ENCODE measurements around the gene EPHA10. TPM values are rescaled to one million over a fixed set of nuclear protein-coding genes. Genes with fewer than 3 reads are reported as not detected.

EPHA10 gene
- total RNA-seq, 2 donors from 2014 or later, result 0.42 TPM; not detected in 1

GRCh38 chr1:37677143-37677439, 87.8 kb downstream of the EPHA10 start:
- no peak overlapping the region for H3K4me3 Mint-ChIP-seq
- no peak overlapping the region for H3K9ac ChIP-seq (ENCODE audit: extremely low read depth, low read length, poor library complexity, severe bottlenecking)
- H3K9me3 ChIP-seq (ENCODE audit: control insufficient read depth, low read length), result no peaks in the 10 kb centered on the region
- H3K36me3 ChIP-seq (ENCODE audit: control insufficient read depth, insufficient read depth, low read length), result peaks cover 14% of the 10 kb centered on the region
- no peak overlapping the region for H3K27ac Mint-ChIP-seq
- no peaks in the 10 kb centered on the region for H3K9me3 Mint-ChIP-seq
- peaks cover 1% of the 10 kb centered on the region for H3K36me3 Mint-ChIP-seq (ENCODE audit: low read depth)
- H3K4me1 ChIP-seq (ENCODE audit: control insufficient read depth, insufficient read depth, low read length), result no peaks in the 10 kb centered on the region
- H3K27me3 ChIP-seq (ENCODE audit: control insufficient read depth, insufficient read depth, low read length, poor library complexity, severe bottlenecking), result peaks cover 67% of the 10 kb centered on the region
- TF ChIP-seq CTCF (conservative IDR thresholded peaks at IDR 0.05), result no peak
- 67 to 69% methylated on average over 2 to 4 of the region's 4 CpGs for WGBS, 2 experiments (ENCODE audit: insufficient coverage in 1 of 2, insufficient read length in 1 of 2)
- no peak overlapping the region for H3K4me3 ChIP-seq (ENCODE audit: low read length)
- no peaks in the 10 kb centered on the region for H3K4me1 Mint-ChIP-seq
- H3K27ac ChIP-seq (ENCODE audit: low read depth, low read length), result no peak overlapping the region
- H3K27me3 Mint-ChIP-seq (ENCODE audit: insufficient read depth), result peaks cover 32% of the 10 kb centered on the region
- no peak for DNase-seq

- 78 to 80% methylated on average over 8 to 14 of the region's 14 CpGs for WGBS, 2 experiments (ENCODE audit: insufficient coverage in 1 of 2, insufficient read length in 1 of 2)
- H3K4me3 ChIP-seq (ENCODE audit: low read length), result no peak overlapping the region
- Mint-ChIP-seq H3K9me3 (no peaks in the 10 kb centered on the region), H3K27me3 (ENCODE audit: insufficient read depth) (peaks cover 32% of the 10 kb centered on the region), H3K4me1 (no peaks in the 10 kb centered on the region), H3K4me3 (no peak overlapping the region), H3K36me3 (ENCODE audit: low read depth) (no peaks in the 10 kb centered on the region), H3K27ac (no peak overlapping the region)
- H3K27ac ChIP-seq (ENCODE audit: low read depth, low read length), result no peak overlapping the region
- no peaks in the 10 kb centered on the region for H3K4me1 ChIP-seq (ENCODE audit: control insufficient read depth, insufficient read depth, low read length)
- TF ChIP-seq CTCF (conservative IDR thresholded peaks at IDR 0.05), result no peak
- peaks cover 8% of the 10 kb centered on the region for H3K36me3 ChIP-seq (ENCODE audit: control insufficient read depth, insufficient read depth, low read length)
- H3K27me3 ChIP-seq (ENCODE audit: control insufficient read depth, insufficient read depth, low read length, poor library complexity, severe bottlenecking), result peaks cover 73% of the 10 kb centered on the region
- no peak for DNase-seq
- H3K9ac ChIP-seq (ENCODE audit: extremely low read depth, low read length, poor library complexity, severe bottlenecking), result no peak overlapping the region
- no peaks in the 10 kb centered on the region for H3K9me3 ChIP-seq (ENCODE audit: control insufficient read depth, low read length)
Measured at GRCh38 chr1:37676281-37677142, 88.4 kb downstream of the EPHA10 start.

DNA sequence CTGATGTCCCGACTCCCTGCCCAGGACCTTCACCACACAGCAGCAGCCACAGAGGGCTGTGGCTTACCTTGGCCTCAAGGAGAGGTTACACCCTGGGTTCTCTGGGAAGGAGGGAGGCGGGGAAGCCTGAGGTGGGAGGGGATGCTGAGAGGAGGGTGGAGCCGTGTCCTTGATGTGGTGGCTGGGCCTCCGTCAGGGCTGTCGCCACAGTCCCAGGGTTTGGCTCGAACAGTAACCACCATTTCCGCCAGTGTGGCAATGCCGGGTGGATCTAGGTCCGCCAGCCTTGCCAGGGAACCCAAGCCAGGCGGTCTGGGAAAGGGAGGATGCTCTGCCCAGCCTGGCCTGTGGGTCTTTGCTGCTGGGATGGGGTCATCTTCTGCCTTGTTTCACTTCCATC, 91.0 kb downstream of the EPHA10 start:
- no peaks in the 10 kb centered on the region for H3K9me3 ChIP-seq (ENCODE audit: control insufficient read depth, low read length)
- H3K9ac ChIP-seq (ENCODE audit: extremely low read depth, low read length, poor library complexity, severe bottlenecking), result no peak overlapping the region
- Mint-ChIP-seq H3K27me3 (ENCODE audit: insufficient read depth) (peaks cover 32% of the 10 kb centered on the region), H3K27ac (no peak overlapping the region), H3K36me3 (ENCODE audit: low read depth) (no peaks in the 10 kb centered on the region), H3K4me1 (no peaks in the 10 kb centered on the region), H3K9me3 (no peaks in the 10 kb centered on the region), H3K4me3 (no peak overlapping the region)
- no peaks in the 10 kb centered on the region for H3K4me1 ChIP-seq (ENCODE audit: control insufficient read depth, insufficient read depth, low read length)
- WGBS, 2 experiments (ENCODE audit: insufficient coverage in 1 of 2, insufficient read length in 1 of 2), result 63 to 78% methylated on average over 8 to 10 of the region's 10 CpGs
- DNase-seq, result peak; percentile 84
- no peak overlapping the region for H3K27ac ChIP-seq (ENCODE audit: low read depth, low read length)
- peaks cover 96% of the 10 kb centered on the region for H3K27me3 ChIP-seq (ENCODE audit: control insufficient read depth, insufficient read depth, low read length, poor library complexity, severe bottlenecking)
- H3K4me3 ChIP-seq (ENCODE audit: low read length), result no peak overlapping the region
- no peak for TF ChIP-seq CTCF (conservative IDR thresholded peaks at IDR 0.05)
- H3K36me3 ChIP-seq (ENCODE audit: control insufficient read depth, insufficient read depth, low read length), result no peaks in the 10 kb centered on the region
